GM12865 (cell line): ENCODE data around the gene SCN1B.
"Not testable (repeated sequence)": the region's sequence is repeated elsewhere in the genome, so short reads cannot be mapped to it uniquely, and the experiment has no call there.

Experiments
- DNase-seq: peaks from one replicate; pipeline ENCODE4 v3.0.0; 2010; ENCODE audit warnings: low read depth
- H3K4me3 ChIP-seq: 2 replicates; pipeline ENCODE4 v1.5.1; 2011; ENCODE audit warnings: mild to moderate bottlenecking, low read depth, low read length, control low read depth
- TF ChIP-seq, protein P1 (sequence below): IDR thresholded peaks from 2 replicates; pipeline ENCODE4 v1.5.1; 2011; ENCODE audit warnings: low read length, control low read depth, low read depth, inconsistent platforms; ENCODE audit not compliant: insufficient read depth; ENCODE audit errors: missing control alignments

SCN1B gene

DNA sequence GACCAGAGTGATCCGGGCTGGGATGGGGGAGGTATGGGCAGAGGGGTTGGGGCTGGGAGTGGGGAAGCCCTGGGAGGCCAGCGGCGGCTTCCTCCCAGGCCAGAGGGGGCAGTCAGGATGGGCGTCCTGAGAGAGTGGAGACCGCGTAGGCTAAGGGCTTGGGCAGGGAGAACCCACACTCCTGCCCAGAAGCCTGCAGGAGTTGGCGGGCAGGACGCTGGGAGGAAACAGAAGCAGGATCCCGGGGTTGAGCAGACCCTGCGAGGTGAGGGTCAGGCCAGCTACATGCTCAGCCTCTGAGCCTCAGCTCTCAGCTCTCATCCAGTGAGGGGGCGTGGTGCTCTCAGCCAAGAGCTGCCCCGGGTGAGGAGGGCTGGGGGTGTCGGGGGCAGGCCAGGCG lies 7.8 kb upstream of the SCN1B start:
- TF ChIP-seq, protein P1, sequence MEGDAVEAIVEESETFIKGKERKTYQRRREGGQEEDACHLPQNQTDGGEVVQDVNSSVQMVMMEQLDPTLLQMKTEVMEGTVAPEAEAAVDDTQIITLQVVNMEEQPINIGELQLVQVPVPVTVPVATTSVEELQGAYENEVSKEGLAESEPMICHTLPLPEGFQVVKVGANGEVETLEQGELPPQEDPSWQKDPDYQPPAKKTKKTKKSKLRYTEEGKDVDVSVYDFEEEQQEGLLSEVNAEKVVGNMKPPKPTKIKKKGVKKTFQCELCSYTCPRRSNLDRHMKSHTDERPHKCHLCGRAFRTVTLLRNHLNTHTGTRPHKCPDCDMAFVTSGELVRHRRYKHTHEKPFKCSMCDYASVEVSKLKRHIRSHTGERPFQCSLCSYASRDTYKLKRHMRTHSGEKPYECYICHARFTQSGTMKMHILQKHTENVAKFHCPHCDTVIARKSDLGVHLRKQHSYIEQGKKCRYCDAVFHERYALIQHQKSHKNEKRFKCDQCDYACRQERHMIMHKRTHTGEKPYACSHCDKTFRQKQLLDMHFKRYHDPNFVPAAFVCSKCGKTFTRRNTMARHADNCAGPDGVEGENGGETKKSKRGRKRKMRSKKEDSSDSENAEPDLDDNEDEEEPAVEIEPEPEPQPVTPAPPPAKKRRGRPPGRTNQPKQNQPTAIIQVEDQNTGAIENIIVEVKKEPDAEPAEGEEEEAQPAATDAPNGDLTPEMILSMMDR = no peak
- no peak for DNase-seq
- H3K4me3 ChIP-seq = no peak overlapping the region

DNA sequence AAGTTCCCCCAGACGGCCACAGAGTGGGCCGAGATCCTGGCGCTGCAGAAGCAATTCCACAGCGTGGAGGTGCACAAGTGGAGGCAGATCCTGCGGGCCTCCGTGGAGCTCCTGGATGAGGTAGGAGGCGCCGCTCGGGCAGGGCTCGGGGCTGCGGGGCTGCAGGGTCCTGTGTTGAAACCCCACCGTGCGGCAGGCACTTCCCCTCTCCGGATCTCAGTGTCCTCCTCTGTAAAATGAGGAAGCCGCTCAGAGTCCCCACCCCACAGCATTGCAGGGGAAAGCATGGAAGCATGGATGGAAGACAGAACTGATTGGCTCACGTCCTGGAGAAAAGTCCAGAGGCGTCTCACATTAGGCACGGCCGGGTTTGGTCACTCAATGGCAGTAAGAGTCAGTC lies 6.8 kb upstream of the SCN1B start:
- H3K4me3 ChIP-seq = no peak overlapping the region
- TF ChIP-seq, protein P1 = no peak
- DNase-seq = no peak

DNA sequence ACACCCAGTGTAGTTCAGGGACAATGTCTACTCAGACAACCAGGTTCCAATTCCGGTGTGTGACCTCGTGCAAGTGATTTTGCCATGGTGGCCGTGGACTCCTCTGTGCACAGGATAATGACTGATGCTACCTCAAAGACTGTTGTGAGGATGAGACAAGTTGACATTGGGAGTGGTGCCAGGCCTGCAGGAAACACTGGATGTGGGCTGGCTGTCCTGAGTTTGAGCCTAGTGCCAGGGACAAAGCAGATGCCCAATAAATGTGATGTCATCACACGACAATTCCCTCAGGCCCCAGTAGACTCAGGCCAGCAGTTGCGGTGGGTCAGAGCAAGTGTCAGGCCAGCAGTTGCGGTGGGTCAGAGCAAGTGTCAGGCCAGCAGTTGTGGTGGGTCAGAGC lies 6.2 kb upstream of the SCN1B start:
- H3K4me3 ChIP-seq = no peak overlapping the region
- TF ChIP-seq, protein P1 = no peak
- no peak for DNase-seq

DNA sequence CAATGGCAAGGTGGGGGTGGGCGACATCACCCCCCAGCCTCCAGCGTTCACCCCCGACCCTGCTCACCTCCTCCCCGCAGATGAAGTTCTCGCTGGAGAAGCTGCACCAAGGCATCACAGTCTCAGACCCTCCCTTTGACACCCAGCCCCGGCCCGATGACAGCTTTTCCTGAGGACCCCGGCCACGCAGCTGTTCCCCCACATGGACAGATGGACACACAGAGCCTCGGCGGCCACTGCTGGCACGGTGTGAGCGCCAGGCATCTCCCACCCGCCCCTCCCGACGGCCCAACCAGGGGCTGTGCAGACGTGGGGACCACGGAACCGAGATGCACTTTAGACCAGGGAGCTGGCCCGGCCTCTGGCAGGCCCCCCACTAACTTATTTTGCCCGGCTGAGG lies 4.3 kb upstream of the SCN1B start:
- DNase-seq = no peak
- TF ChIP-seq, protein P1 = no peak
- no peak overlapping the region for H3K4me3 ChIP-seq

DNA sequence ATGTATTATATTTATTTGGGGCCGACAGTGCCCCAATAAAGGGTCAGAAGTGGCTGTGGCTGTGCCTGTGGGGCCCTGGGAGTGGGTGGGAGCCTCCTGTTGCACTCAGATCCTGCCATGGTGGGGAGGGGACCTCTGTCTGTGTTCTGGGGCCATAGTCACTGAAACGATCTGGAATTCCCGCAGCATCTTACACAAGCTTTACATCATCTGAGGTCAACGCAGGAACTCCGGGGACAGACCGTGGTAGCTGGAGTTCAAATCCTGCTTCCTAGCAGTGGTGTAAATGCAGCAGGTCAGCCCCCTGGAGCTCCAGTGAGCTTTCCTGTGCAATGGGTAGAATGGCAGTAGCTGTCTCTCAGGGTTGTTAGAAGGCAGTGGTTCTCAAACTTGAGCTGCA lies 3.9 kb upstream of the SCN1B start:
- DNase-seq = no peak
- TF ChIP-seq, protein P1 = no peak
- no peak overlapping the region for H3K4me3 ChIP-seq

DNA sequence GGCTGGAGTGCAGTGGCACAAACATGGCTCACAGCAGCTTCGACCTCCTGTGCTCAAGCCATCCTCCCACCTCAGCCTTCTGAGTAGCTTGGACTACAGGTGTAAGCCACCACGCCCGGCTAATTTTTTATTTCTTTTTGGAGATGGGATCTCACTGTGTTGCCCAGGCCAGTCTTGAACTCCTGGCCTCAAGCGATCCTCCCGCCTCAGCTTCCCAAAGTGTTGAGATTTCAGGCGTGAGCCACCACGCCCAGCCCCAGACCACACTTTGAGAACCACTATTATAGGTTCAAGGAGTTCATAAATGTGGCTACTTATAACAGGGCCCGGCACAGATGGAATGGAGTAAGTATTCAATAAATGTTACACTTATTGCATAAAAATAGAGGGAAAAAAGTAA lies 3.3 kb upstream of the SCN1B start:
- no peak for DNase-seq
- no peak overlapping the region for H3K4me3 ChIP-seq
- TF ChIP-seq, protein P1 = no peak

DNA sequence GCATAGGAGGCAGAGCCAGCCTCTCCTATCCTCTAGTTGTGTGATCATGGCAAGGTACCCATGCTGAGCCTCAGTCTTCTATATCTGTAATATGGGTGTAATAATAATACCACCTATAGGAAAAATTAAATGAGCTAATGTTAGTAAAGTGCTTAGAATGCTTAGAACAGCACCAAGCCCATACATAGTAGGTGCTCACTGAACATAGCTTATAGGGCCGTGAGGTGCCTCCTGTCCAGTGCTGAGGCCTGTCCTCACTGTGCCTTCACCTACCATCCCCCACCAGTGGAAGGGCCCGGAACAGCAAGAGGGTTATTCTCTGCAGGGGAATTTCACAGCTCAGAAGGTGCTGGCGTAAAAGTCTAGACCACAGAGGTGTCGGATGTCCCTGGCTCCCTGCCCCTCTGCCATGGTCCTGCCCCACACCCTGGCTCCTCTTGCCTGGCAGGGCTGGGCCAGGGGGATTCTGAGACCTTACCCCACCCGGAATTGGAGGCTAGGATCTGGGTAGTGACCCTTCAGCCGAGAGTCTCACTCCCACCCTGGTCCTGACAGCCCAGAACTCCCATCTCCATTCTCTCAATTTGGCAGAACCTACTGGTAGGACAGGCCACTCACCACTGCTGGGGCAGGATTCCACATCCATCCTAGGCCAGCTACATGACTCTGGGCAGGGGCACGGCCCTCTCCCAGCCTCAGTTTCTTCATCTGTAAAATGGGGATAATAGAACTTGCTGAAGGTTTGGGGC lies 2.2 kb upstream of the SCN1B start:
- no peak for DNase-seq
- no peak overlapping the region for H3K4me3 ChIP-seq
- TF ChIP-seq, protein P1 = no peak

DNA sequence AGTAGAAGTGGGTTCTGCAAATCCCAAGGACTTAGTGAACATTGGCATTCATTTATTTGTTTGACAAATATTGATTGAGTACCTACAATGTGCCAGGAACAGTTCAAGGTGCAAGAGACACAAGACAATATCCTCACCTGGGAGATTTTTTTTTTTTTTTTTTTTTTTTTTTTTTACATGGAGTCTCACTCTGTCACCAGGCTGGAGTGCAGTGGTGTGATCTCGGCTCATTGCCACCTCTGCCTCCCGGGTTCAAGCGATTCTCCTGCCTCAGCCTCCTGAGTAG lies 1.7 kb upstream of the SCN1B start:
- not testable (repeated sequence) for H3K4me3 ChIP-seq, DNase-seq

DNA sequence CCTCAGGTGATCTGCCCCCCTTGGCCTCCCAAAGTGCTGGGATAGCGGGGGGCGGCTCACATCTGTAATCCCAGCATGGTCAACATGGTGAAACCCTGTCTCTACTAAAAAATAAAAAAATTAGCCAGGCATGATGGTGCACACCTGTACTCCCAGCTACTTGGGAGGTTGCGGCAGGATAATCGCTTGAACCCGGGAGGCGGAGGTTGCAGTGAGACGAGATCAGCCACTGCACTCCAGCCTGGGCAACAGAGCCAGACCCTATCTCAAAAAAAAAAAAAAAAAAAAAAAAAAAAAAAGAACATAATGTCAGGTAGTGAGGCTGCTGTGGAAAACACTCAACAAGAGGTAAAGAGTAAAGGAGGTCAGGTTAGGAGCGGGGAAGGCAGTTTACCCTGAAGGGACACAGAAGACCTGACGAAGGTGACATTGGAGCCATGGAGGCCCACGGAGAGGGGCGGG lies 964 bp upstream of the SCN1B start:
- H3K4me3 ChIP-seq, DNase-seq: not testable (repeated sequence)
